Measurements from ENCODE around the gene MRAS.

The MRAS gene

DNA sequence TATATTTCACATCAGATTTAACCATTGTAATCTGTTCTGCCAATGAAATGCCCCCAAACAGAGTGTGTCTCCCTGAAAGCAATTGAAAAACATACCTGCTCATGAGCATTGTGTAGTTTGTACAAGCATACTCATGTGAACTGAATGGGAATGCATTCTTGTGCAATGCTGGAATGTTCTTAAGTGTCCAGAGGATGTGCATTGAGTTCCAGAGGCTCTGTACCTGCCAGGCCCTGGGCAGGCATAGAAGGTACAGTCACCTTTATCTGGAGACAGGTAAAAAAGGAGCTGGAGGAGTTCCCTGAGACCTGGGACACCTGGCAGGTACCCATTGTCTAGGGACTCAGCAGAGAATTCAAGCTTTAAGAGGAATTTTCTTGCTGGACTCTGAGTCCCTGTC, 2.8 kb downstream of the MRAS start:
- DNase-seq (ENCODE audit: low read depth): no peak
- H3K4me3 ChIP-seq (ENCODE audit: low read length): no peak overlapping the region
- TF ChIP-seq, protein P1, sequence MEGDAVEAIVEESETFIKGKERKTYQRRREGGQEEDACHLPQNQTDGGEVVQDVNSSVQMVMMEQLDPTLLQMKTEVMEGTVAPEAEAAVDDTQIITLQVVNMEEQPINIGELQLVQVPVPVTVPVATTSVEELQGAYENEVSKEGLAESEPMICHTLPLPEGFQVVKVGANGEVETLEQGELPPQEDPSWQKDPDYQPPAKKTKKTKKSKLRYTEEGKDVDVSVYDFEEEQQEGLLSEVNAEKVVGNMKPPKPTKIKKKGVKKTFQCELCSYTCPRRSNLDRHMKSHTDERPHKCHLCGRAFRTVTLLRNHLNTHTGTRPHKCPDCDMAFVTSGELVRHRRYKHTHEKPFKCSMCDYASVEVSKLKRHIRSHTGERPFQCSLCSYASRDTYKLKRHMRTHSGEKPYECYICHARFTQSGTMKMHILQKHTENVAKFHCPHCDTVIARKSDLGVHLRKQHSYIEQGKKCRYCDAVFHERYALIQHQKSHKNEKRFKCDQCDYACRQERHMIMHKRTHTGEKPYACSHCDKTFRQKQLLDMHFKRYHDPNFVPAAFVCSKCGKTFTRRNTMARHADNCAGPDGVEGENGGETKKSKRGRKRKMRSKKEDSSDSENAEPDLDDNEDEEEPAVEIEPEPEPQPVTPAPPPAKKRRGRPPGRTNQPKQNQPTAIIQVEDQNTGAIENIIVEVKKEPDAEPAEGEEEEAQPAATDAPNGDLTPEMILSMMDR (conservative IDR thresholded peaks at IDR 0.05; ENCODE audit: low read length): no peak

DNA sequence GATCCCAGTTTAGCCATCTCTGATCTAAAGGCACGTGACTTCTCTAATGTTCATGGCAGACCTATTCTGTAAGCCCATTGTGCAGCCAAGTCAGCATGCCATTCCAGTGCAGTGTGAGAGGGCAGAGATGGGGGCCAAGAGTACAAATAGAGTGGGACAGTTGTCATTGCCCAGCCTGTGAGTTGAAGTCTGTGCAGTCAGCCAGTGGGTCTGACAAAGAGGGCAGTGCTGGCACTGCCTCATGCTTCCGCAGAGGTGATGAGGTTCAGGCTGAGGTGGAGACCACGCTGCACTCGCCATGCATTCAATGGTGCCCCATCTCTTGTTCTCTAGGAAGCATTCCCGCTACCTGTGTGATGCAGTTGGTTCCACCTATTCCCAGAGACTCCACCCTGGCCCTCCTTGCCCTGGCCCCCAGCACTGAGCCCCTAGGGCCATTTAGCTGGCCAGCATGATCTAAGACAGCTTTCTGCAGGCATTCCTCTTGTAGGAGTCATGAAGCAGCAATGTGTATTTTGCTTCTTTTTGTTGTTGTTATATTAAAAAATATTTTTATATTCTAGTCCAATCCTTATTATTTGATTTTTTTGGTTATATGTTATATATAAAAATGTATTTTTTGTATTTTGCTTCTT, 3.7 kb downstream of the MRAS start:
- TF ChIP-seq, protein P1 (conservative IDR thresholded peaks at IDR 0.05; ENCODE audit: low read length): no peak
- H3K4me3 ChIP-seq (ENCODE audit: low read length): no peak overlapping the region
- DNase-seq (ENCODE audit: low read depth): no peak

DNA sequence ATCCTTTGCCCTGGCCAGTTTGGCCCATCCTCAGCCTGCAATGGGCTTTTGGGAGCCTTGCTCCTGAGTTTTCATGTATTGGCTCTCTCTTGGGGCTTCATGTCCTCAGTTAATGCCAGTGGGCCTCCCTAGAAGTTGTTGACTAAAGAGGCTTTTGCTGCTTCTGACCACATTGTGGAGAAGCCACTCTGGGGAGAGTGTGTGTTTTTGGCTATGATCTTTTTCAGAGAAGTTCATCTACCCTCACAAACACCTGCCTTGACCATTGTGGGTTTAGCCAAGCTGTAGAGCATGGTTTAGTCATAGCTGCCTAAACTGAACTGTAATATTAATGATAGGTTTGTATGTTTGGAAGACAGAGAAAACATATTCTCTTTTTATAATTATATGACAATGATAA, 6.0 kb downstream of the MRAS start:
- TF ChIP-seq, protein P1 (conservative IDR thresholded peaks at IDR 0.05; ENCODE audit: low read length): no peak
- no peak for DNase-seq (ENCODE audit: low read depth)
- no peak overlapping the region for H3K4me3 ChIP-seq (ENCODE audit: low read length)

DNA sequence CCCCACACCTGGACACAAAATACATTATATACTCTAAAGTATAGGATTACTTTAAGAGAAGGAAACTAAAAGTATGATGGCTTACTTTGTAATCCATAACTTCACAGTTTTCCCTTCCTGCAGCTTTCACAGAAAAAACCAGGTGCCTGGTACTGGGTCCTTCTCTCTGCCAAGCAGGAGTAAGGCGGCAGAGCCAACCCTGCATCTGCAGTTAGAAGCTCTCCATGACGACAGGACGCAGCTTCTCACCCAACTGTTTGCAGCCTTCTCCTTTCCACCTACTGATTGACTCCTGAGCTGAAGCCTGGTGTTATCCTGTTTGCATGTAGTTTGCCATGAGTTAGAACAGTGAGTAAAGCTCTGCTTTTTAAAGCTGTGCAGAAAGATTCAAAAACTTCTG, 6.7 kb downstream of the MRAS start:
- TF ChIP-seq, protein P1 (conservative IDR thresholded peaks at IDR 0.05; ENCODE audit: low read length): no peak
- no peak overlapping the region for H3K4me3 ChIP-seq (ENCODE audit: low read length)
- no peak for DNase-seq (ENCODE audit: low read depth)

DNA sequence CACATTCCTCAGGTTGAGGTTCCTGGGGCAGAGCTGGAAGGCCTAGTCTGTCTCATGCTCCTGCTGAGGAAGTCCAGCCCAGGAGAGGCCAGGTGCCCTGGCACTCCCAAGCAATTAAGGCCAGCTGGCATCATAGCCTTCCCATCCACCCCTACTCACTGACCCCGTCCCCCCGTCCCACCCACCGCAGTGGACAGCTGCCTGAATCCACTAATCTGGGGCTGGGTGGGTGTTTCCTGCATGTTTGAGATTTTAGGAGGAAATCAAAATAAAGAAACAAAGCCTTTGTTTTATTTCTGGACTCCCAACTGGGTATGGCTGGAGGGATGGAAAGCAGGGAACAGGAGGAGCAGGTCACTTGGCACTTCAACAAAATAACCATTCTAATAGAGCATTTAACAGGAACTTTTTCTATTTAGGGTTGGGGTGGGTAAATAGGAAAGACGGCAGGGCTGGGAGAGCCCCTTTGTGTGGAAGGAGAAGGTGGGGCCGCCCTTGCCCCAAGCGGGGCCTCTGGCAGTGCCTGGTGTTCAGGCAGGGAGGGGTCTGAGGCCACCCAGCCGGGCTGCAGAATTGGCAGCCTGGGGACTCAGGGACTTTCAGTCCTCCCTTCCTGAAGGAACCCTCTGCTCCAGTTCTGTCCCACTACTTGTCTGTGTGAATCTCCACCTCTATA, 8.5 kb downstream of the MRAS start:
- no peak overlapping the region for H3K4me3 ChIP-seq (ENCODE audit: low read length)
- TF ChIP-seq, protein P1 (conservative IDR thresholded peaks at IDR 0.05; ENCODE audit: low read length): no peak
- no peak for DNase-seq (ENCODE audit: low read depth)

DNA sequence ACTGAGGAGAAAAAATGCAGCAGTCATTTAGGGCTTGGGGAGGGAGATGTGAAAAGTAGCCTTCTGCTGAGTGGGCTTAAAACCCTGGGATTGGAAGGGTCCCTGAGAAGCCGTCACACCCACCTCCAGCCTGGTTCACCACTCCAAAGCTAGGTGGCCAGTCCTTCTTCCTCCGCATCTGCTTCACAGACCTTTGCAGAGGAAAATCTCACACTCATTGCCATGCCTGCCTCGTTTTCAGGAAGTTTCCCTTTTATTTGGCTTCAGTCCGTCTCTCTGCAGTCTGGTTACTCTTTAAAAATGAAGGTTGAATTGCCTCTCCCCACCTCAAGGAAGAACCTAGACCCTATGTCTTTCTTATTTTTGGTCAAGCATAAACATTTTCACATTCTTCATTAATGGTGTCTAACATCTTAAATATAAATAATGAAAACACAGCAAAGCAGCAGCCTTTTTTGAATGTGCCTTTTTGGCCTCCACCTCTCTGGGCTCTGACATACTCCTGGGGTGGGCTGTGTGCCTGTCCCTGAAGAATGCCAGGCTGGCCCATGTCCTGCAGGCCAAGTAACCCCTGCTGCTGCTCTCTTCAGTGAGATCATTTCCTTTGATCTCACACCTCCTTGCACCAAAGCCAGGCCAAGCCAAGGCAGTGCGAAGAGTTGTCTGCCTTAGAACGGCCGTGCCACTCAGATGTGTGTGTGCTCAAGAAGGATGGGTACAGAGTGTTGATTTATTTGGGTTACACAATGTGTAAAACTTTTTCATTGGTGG, 11.0 kb downstream of the MRAS start:
- no peak for DNase-seq (ENCODE audit: low read depth)
- TF ChIP-seq, protein P1 (conservative IDR thresholded peaks at IDR 0.05; ENCODE audit: low read length): no peak

More for the DNA sequence above, 11.0 kb downstream of the MRAS start:
- no peak overlapping the region for H3K4me3 ChIP-seq (ENCODE audit: low read length)
